ENCODE data around the gene SERPINE2.

SERPINE2 gene

DNA sequence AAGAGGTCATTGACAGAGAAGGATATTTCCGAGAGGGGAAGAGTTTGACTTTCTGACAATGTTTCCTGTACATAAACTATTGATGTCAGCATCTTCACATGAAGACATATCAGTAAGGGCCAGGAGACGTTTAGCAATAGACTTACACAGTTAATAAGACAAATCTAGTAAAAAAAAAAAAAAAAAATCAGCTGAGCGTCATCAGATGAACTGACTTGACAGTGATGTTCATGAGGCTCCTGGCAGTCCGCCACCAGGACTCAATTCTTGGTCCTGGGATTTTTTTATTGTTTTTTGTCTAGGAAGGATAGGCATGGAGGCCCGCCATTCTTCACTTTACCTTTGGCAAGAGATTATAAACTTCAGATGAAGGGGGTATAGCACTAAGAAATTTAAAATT, 67.4 kb downstream of the SERPINE2 start:
- Histone ChIP-seq H3K4me3 (ENCODE audit: low read depth, low read length) (no peak overlapping the region), H3K36me3 (ENCODE audit: control insufficient read depth, insufficient read depth, low read length) (no peaks in the 10 kb centered on the region), H3K4me1 (no peaks in the 10 kb centered on the region), H3K9me3 (ENCODE audit: control insufficient read depth, low read length) (no peaks in the 10 kb centered on the region), H3K4me2 (ENCODE audit: low read length) (no peak overlapping the region), H3K27ac (no peak overlapping the region), H3K27me3 (ENCODE audit: control insufficient read depth, insufficient read depth, low read length) (no peaks in the 10 kb centered on the region), H2AFZ (no peak overlapping the region), H3K79me2 (no peaks in the 10 kb centered on the region), H3K9ac (no peak overlapping the region)
- TF ChIP-seq, protein P1, sequence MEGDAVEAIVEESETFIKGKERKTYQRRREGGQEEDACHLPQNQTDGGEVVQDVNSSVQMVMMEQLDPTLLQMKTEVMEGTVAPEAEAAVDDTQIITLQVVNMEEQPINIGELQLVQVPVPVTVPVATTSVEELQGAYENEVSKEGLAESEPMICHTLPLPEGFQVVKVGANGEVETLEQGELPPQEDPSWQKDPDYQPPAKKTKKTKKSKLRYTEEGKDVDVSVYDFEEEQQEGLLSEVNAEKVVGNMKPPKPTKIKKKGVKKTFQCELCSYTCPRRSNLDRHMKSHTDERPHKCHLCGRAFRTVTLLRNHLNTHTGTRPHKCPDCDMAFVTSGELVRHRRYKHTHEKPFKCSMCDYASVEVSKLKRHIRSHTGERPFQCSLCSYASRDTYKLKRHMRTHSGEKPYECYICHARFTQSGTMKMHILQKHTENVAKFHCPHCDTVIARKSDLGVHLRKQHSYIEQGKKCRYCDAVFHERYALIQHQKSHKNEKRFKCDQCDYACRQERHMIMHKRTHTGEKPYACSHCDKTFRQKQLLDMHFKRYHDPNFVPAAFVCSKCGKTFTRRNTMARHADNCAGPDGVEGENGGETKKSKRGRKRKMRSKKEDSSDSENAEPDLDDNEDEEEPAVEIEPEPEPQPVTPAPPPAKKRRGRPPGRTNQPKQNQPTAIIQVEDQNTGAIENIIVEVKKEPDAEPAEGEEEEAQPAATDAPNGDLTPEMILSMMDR (IDR thresholded peaks at IDR 0.05), result no peak

DNA sequence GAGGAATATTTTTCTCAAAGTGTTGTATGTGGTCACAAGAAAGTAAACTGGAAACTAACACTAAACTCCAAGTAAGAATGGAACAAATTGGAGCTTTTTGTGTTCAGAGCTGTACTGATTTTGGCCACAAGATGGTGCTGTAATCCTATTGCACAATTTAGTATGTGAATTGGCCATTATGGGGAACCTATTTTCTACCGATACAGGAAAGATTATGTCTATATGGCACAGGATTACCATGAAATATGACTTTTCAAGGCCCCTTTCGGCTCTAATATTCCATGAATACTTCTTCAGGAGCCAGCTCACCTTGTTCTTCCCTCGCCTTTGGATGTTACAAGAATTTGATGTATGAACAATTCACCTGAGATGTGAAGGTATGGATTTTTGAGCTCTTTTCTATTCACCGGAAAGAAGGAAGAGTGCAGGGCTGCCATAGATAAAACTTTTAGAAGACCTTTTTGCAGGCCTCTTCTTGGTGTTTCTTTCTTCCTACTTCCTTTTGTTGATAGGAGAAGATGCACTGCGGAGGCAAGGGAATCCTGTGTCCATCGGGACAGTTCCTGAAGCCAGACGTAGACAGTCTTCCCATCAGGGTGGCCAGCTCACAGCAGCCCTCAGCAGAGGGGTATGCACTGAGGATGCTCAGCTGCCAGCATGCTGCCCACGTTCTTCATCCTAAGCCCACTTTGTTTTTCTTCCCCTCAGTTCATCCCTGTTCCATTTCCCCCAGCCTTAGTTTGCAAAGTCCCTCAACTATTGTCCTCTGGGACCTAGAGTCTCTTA, 68.5 kb downstream of the SERPINE2 start:
- Histone ChIP-seq H3K9ac (no peak overlapping the region), H3K27ac (no peak overlapping the region), H3K4me1 (no peaks in the 10 kb centered on the region), H3K4me2 (ENCODE audit: low read length) (no peak overlapping the region), H3K9me3 (ENCODE audit: control insufficient read depth, low read length) (no peaks in the 10 kb centered on the region), H3K36me3 (ENCODE audit: control insufficient read depth, insufficient read depth, low read length) (no peaks in the 10 kb centered on the region), H3K4me3 (ENCODE audit: low read depth, low read length) (no peak overlapping the region), H3K27me3 (ENCODE audit: control insufficient read depth, insufficient read depth, low read length) (no peaks in the 10 kb centered on the region), H3K79me2 (no peaks in the 10 kb centered on the region), H2AFZ (peak overlapping the region; percentile 63)
- TF ChIP-seq, protein P1 (IDR thresholded peaks at IDR 0.05), result peak; percentile 97

DNA sequence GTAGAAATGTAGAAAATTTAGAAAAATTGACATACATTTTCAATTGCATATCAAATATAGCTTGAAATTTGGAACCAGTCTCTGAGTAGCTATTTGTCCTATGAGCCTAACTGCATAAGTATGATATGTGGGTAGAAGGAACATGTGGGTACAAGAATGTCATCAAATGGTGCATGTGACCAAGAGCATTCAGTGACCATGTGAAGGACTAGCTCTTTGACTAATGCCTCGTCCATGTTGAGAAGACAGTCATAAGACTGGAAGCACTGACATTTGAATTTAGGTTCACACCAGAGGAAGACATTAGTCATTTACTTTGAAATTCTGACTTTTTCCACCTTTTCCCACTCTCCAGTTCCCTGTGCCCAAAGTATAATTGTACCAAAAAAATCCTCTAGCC, 69.2 kb downstream of the SERPINE2 start:
- no peak overlapping the region for H3K27ac ChIP-seq
- no peaks in the 10 kb centered on the region for H3K4me1 ChIP-seq
- TF ChIP-seq, protein P1 (IDR thresholded peaks at IDR 0.05), result no peak
- H3K27me3 ChIP-seq (ENCODE audit: control insufficient read depth, insufficient read depth, low read length), result no peaks in the 10 kb centered on the region
- H3K79me2 ChIP-seq, result no peaks in the 10 kb centered on the region
- H3K36me3 ChIP-seq (ENCODE audit: control insufficient read depth, insufficient read depth, low read length), result no peaks in the 10 kb centered on the region
- H3K9me3 ChIP-seq (ENCODE audit: control insufficient read depth, low read length), result no peaks in the 10 kb centered on the region
- no peak overlapping the region for H2AFZ ChIP-seq
- H3K9ac ChIP-seq, result no peak overlapping the region
- no peak overlapping the region for H3K4me2 ChIP-seq (ENCODE audit: low read length)
- H3K4me3 ChIP-seq (ENCODE audit: low read depth, low read length), result no peak overlapping the region

DNA sequence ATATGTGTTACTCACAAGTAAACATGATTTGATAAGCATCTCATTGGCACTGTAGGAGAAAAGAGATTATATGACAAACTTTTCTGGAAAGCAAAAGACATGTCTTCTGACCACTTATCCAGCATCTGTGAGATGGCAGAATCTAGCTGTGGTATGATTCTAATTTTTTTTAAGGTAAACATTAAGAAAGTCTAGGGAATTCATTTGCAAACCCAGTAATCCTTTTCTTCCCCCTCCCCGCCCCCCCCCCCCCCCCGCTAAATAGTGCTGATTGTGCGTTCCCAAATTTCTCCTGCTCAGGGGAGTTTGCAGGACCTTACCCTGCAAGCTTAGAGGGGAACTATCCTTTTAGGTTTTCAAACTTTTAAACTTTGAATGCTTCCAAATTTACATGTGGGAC, 69.8 kb downstream of the SERPINE2 start:
- H2AFZ ChIP-seq, result no peak overlapping the region
- no peaks in the 10 kb centered on the region for H3K27me3 ChIP-seq (ENCODE audit: control insufficient read depth, insufficient read depth, low read length)
- no peaks in the 10 kb centered on the region for H3K79me2 ChIP-seq
- H3K4me1 ChIP-seq, result no peaks in the 10 kb centered on the region
- H3K9me3 ChIP-seq (ENCODE audit: control insufficient read depth, low read length), result no peaks in the 10 kb centered on the region
- TF ChIP-seq, protein P1 (IDR thresholded peaks at IDR 0.05), result no peak
- no peak overlapping the region for H3K4me2 ChIP-seq (ENCODE audit: low read length)
- no peak overlapping the region for H3K9ac ChIP-seq
- H3K36me3 ChIP-seq (ENCODE audit: control insufficient read depth, insufficient read depth, low read length), result no peaks in the 10 kb centered on the region
- H3K27ac ChIP-seq, result no peak overlapping the region
- no peak overlapping the region for H3K4me3 ChIP-seq (ENCODE audit: low read depth, low read length)

DNA sequence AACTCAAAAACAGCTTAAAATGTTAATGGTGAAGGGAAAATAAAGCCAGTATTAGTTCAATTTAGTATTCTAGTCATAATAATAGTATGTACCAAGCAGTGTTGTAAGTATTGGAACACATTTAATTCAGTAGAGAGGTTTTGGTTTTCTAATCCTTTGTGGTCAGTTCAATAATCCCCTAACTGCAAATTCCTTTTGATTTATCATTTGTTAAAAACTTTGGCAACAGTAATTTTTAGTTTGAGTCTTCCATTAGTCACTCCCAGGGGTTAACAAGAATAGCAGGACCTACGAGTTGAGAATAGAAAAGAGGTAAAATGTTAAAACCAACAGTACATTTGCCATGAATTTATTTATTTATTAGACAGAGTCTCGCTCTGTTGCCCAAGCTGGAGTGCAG, 71.1 kb downstream of the SERPINE2 start:
- Histone ChIP-seq H3K9ac (no peak overlapping the region), H3K4me3 (ENCODE audit: low read depth, low read length) (no peak overlapping the region), H3K4me2 (ENCODE audit: low read length) (no peak overlapping the region), H3K27me3 (ENCODE audit: control insufficient read depth, insufficient read depth, low read length) (no peaks in the 10 kb centered on the region), H2AFZ (no peak overlapping the region), H3K4me1 (no peaks in the 10 kb centered on the region), H3K36me3 (ENCODE audit: control insufficient read depth, insufficient read depth, low read length) (no peaks in the 10 kb centered on the region), H3K79me2 (no peaks in the 10 kb centered on the region), H3K9me3 (ENCODE audit: control insufficient read depth, low read length) (no peaks in the 10 kb centered on the region), H3K27ac (no peak overlapping the region)
- TF ChIP-seq, protein P1 (IDR thresholded peaks at IDR 0.05), result no peak
